ENCODE measurements around the gene C12orf75.
"Not testable (repeated sequence)": the region's sequence is repeated elsewhere in the genome, so short reads cannot be mapped to it uniquely, and the experiment has no call there.

C12orf75 gene

DNA sequence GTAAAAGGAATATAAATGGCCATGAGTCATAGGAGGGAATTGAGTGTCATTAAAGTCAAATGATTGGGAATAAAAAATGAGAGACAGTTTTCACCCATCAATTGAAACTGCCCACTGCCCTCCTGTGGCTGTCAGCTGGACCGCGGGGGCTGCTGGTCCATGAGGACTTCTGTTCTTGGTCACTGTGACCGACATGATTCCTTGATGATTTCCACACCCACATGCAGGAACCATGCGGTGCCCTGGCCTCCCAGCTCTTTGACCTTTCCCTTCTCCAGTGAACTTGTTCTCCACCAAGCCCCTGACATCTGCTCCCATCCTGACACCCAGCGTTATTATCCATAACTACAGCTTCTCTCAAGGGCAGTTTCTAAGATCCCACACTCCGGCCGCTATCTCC is 48.4 kb downstream of the C12orf75 start:
- DNase-seq (ENCODE audit: low spot score), result no peak

DNA sequence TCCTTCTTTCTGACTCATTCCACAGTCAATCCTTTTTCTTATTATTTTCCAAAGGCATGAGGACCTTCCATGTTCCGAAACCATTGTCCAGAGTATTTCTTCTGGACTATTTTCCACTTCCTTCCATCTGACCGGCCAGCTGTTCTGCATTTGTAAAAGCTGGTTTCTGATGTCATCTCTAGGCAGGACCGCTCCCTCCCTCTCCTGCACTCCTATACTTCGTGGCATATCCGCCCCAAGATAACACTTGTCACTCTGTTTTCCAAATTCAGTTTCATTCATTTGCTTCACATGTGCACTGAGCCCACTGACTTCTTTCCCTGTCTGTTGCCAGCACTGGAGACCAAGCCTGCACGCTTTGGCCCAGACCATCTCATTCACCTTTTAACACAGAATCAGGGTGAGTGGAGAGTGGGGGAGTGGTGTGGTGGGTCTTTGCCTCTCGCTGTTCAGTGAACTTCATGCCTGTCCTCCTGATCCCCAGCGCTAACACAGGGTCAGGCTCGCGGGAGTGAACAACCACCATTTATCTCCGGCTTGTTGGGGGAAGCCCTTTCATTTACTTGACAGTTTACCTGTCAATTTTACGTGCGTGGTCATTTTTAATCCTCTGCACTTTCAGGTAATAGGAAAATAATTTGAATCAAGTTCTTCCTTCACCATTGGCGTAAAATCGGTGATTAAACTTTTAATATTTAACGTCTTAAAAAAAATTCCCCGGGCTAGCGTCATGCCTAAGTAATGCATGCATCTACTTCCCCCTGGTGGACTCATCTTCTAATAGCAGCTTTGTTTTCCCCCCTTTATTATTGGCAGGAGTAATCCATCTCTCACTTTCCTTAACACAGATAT is 52.5 kb downstream of the C12orf75 start:
- no peak for DNase-seq (ENCODE audit: low spot score)

- DNase-seq (ENCODE audit: low spot score), result no peak
These were observed 53.7 kb downstream of the C12orf75 start for GRCh38 chr12:105384220-105384619.

DNA sequence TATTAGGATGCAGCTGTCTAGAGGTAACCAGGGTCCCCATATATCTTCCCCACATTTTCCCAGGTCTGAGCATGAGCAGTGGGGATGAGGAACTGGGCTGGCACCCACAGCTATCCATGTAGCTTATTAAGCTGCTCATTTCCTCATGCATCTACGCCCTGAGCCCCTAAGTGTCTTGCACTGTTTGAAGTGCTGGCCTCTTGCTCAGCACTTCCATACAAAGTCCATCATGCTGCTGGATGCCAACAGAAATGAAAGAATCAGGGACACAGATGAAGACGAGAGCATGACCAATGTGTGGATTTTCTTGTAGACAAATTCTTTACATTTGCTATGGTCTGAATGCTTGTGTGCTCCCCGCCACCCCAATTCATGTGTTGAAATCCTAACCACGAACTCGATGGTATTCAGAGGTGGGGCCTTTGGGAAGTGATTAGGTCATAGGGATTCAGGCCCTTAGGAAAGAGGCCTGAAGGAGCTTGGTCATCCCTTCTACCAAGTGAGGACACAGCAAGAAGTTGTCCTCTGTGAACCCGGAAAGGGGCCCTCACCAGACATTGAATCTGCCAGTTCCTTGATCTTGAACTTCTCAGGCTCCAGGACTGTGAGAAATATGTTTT is 54.5 kb downstream of the C12orf75 start:
- no peak for DNase-seq (ENCODE audit: low spot score)

- no peak for DNase-seq (ENCODE audit: low spot score)
These were observed 55.9 kb downstream of the C12orf75 start for GRCh38 chr12:105386431-105386830.

DNA sequence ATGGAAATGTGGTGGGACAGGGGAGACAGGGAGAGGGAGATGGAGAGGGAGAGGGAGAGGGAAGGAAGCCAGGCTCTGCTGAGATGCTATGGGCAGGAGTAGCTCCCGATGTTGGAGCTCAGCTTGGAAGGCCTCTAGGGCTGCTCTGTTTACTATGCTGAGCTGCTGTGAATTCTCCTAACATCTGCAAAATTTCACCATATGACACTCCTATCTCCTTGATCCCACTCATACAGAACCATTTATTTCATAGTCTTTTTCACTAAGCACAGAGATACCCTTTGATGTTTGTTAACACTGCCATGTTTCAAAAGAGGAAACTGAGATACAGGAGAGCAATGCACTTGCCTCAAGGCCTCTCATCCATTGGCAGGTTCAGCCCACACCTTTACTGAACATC is 60.7 kb downstream of the C12orf75 start:
- DNase-seq (ENCODE audit: low spot score), result no peak

- DNase-seq (ENCODE audit: low spot score), result no peak
These were observed 63.1 kb downstream of the C12orf75 start for GRCh38 chr12:105393587-105393986.

GRCh38 chr12:105396024-105396423 is 65.5 kb downstream of the C12orf75 start:
- DNase-seq (ENCODE audit: low spot score), result no peak

DNA sequence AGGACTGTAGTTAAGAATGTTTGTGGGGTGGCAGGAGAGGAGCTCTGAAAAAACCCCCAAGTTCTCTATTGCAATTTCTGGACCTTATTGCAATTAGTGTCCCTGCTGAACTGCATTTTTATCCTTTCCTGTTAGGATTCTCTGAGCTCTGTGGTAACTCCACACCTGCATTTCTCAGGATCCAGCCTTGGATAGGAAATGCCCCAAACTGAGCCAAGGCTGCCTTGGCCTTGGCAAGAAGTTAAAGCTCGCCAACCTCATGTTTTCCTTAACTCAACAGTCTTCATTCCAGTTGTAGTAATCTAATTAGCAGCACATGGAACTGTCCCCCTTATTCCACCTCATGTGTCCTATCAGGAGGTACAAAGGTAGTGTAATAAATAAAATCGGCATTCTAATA is 66.5 kb downstream of the C12orf75 start:
- no peak for DNase-seq (ENCODE audit: low spot score)

GRCh38 chr12:105398930-105399329 is 68.4 kb downstream of the C12orf75 start:
- no peak for DNase-seq (ENCODE audit: low spot score)

DNA sequence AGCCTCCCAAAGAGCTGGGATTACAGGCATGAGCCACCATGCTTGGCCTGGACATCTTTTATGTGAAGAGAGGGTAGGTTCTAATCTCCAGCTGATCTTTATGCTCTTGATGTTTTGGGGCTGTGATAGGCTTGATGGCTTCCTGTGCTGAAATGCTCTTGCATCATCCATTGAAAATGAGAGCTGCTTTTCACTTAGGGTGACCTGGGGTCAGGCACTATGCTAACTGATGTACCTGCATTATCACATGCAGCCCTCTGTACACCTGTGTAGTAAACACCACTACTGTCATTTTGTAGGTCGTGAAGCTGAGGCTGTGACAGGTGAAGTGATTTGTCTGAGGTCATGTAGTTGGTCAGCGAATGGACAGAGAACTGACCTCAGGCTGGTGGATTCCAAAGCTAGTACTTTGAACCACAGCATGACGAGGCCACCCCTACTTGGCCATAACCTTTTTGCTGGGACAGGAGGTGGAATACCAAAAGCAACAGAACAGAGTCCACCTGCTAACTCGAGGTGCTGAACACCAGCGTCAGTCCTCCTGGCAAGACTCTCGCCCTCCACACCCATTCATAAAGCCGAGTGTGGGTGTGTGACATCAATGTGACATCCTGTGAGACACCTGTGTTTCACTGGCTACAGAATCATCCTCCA is 69.1 kb downstream of the C12orf75 start:
- no peak for DNase-seq (ENCODE audit: low spot score)

- DNase-seq (ENCODE audit: low spot score), result no peak
These were observed 69.7 kb downstream of the C12orf75 start for GRCh38 chr12:105400227-105400626.

GRCh38 chr12:105401198-105401597 is 70.7 kb downstream of the C12orf75 start:
- DNase-seq (ENCODE audit: low spot score), result no peak

- DNase-seq (ENCODE audit: low spot score), result no peak
These were observed 71.9 kb downstream of the C12orf75 start for GRCh38 chr12:105402366-105402765.

GRCh38 chr12:105403095-105403494 is 72.6 kb downstream of the C12orf75 start:
- DNase-seq (ENCODE audit: low spot score), result no peak

DNA sequence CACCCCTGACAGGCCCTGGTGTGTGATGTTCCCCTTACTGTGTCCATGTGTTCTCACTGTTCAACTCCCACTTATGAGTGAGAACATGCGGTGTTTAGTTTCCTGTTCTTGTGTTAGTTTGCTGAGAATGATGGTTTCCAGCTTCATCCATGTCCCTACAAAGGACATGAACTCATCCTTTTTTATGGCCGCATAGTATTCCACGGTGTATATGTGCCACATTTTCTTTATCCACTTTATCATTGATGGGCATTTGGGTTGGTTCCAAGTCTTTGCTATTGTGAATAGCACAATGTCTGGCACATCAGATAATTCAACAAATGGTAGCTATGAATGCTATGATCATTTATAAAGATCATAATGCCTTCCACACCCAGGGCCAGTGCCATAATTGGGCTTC is 73.6 kb downstream of the C12orf75 start:
- DNase-seq (ENCODE audit: low spot score), result not testable (repeated sequence)

GRCh38 chr12:105406497-105406896 is 76.0 kb downstream of the C12orf75 start:
- no peak for DNase-seq (ENCODE audit: low spot score)

DNA sequence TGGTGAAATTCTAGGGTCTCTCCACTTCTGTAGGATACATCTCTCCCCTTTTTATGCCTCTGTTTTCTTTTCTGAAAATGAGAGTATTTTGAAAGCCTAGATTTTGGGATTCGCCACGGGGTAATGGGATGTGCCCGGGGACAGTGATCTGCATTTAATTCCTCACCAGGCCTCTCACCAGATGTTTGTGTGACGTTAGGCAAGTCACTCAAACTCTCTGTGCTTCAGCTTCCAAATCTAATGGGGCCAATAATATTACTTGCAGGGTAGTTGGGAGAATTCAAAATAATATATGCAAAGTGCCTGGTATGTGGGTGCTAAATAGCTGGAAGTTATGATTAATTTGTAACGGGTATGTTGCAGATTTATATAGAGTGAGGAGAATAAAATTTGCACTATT is 78.8 kb downstream of the C12orf75 start:
- DNase-seq (ENCODE audit: low spot score), result no peak

- DNase-seq (ENCODE audit: low spot score), result no peak
These were observed 79.4 kb downstream of the C12orf75 start for GRCh38 chr12:105409801-105410471.

GRCh38 chr12:105413911-105414487 is 83.5 kb downstream of the C12orf75 start:
- DNase-seq (ENCODE audit: low spot score), result no peak

- no peak for DNase-seq (ENCODE audit: low spot score)
These were observed 87.2 kb downstream of the C12orf75 start for GRCh38 chr12:105417732-105418131.

- no peak for DNase-seq (ENCODE audit: low spot score)
These were observed 87.7 kb downstream of the C12orf75 start for GRCh38 chr12:105418229-105418628.

Measured in ecto neural progenitor cell (in vitro differentiated cells).